GM18526 (cell line): ENCODE measurements around the gene CCDC24.

Source experiments
- POLR2A ChIP-seq: IDR thresholded peaks from 3 replicates; pipeline ENCODE4 v1.6.1; 2011; ENCODE audit not compliant: insufficient read length; ENCODE audit errors: extremely low read depth

Gene CCDC24

DNA sequence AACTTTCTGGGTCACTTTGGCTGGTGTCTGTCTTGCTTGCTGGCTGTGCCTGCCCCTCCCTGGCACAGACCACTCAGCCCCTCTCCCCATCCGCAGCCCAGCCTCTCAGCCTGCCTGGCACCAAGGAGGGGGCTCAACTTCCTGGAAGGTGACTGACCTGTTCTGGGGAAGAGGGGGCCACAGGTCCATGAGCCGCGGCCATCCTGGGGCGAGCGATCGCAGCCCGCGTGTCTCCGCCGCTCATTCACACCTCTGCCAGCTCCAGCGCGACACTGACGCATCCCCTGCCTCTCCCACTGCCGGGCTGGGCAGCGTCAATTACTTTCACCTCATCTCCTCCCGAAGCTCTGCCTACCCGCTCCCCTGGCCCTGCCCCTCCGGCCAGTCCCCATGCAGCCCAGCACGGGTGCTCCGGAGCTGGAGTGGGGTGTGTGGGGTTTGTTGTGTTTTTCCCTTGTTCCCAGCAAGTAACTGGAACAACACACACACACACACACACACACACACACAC, 25.5 kb downstream of the CCDC24 start:
- TF ChIP-seq POLR2A, result no peak

- no peak for TF ChIP-seq POLR2A
These were observed 28.1 kb downstream of the CCDC24 start for GRCh38 chr1:44019466-44019948.

GRCh38 chr1:44020464-44020863, 29.1 kb downstream of the CCDC24 start:
- TF ChIP-seq POLR2A, result no peak

DNA sequence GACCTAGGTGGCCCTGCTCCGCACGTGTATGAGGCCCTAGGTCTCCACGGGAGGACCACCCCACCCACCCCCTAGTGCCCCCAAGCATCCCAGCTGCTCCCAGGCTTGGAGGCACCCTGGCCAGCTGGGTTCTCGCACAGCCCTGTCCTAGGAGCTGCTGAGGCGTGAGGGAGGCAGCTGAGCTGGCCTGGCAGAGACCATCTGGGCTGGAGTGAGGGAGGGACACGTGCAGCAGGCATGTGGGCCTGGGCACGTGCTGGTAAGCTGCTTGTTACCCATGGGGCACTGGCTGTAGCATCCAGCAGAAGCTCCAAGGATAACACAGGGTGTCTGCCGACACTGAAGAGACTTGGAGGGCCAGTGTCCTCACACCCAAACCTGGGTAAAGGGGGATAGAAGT, 29.8 kb downstream of the CCDC24 start:
- TF ChIP-seq POLR2A, result no peak

DNA sequence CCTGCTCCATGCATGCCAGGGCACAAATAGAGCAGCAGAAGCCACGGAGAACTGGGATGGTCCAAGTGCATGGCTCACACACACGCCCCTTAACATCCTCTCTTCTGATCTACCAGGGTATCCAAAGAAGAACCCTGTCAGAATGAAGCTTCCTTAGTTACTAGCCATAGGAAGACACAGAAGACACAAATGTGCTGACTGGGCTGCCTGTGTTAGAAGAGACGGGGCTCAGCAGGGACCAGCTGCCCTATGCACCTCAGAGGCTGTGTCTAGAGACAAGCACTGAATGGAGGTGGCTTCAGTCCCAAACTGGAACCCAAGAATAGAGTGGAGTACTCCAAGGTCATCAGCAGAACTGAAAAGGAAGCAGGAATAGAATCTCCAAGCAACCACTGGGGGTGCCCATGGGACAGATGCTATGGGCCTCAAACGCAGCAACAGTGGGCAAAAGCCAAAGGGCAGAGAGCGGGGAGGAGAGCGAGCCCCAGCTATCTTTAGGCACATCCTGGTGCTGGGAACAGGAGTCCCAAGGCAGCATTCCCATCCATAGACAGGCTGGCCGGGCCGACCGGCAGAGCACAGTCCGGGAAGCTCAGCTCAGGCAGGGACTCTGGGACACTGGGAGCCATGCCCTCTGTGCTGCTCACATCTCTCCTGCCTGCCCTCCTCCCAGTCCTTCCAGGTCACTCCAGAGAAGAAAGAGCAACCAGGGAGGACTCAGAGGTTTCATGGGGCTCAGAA, 30.4 kb downstream of the CCDC24 start:
- no peak for TF ChIP-seq POLR2A

DNA sequence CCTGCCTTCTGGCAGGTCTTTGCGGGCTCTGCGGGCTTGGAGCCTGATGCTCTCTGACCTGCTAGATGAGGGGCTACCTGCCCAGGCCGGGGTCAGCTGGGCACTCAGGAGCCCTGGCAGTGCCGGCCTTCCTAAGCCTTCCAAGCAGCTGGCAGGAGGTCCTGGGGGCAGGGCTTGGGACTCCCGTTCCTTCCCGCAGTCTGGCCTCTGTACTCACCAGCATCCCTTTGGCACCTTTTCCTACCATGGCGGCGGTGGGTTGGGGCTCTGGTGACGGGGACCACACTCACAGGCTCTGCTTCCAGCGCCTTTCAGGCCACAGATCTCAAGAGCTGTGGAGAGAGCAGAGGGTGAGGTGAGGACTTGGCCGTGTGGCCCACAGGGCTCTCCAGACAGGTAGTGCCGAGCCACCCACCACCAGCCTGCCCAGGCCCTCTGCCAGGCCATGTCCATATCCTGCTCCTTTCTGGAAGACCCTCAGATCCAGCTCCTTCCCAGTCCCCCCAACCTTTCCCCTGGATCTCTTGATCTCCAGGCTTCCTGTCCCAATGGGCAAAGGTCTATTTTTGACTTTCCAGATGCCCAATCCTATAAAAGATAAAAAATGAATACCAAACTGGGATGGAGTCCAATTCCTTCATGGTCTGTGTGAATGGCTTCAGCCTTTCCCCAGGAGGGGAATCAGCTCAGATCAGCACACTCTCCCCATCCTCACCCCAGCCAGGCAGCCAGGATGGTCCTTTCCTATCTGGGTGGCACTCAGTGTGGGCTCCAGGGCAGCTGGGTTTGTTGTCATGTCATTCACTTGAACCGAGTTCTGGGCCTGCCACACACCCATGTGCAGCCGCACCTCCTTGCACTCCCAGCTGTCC, 32.9 kb downstream of the CCDC24 start:
- no peak for TF ChIP-seq POLR2A

DNA sequence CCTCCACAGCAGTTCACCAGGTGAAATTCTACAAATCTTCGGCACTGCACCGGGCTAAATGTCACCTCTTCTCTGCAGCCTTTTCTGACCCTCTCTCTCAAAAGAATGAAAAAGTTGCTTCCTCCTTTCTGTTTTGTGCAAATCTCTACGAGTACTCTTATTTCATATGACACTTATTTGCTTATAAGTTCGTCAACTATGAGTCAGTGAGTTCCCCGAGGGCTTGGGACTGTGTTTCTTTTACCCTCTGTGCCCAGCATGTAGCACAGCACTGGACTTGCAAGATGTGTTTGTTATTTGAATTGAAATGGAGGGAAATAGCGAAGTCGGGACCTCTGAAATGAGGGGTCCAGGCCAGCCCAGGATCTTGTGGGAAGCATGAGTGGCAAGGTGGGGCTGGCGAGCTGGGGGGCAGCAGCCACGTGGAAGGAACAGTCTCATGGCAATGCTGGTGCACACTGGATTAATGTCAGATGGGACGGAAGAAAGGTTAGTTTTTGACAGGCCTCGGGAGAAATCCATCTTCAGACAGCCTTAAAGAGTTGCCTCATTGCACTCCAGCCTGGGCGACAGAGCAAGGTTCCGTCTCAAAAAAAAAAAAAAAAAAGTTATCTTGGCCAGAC, 33.6 kb downstream of the CCDC24 start:
- no peak for TF ChIP-seq POLR2A

- TF ChIP-seq POLR2A, result no peak
These were observed 34.4 kb downstream of the CCDC24 start for GRCh38 chr1:44025816-44026215.

DNA sequence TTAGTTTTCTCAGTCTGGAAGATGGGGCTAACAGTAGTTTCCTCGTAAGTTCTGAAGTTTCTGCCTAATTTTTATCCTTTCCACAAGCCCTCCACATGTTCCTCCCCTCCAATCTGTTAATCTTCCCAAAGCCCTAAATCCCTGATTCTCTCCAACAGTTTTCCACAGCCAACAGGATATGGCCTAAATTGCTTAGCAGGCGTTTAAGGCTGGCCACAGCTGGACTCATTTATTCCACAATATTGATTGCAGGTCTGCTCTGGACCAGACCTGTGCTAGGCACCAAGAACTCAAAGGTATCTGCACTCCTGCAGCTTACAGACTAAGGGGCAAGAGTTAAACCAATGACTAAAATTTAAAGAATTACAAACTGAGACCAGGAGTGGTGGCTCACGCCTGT, 35.9 kb downstream of the CCDC24 start:
- no peak for TF ChIP-seq POLR2A

DNA sequence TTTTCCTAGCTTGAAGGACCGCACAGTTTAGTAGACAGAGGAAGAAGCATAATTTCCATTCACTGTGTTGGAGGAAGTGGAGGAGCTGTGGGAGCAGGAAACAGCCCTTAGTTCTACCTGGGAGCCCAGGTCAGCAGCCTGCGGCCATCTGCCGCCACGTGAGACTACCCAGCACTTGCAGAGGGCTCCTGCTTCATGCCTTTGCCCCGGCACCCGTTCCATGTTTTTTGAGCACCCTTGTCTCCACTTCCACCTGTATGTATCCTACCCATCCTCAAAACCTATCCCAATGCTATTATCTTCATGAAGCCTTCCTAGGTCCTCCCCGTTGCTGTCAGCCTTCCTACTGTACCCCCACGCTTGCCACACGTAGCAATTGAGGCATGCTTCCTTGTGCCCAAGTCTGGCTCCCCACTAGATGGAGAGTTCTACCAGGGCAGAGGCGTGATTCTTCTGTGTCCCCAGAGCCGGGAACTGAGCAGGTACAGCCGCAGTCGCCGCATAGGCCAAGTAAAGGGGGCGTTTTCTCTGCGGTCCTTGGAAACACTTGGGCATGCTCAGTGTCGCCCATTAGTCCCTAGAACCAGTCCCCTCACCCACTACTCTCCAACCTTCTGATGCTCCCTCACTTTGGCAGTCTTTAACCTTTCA, 38.0 kb downstream of the CCDC24 start:
- TF ChIP-seq POLR2A, result no peak

GRCh38 chr1:44029911-44030604, 38.7 kb downstream of the CCDC24 start:
- peak; percentile 46 for TF ChIP-seq POLR2A

- no peak for TF ChIP-seq POLR2A
These were observed 39.3 kb downstream of the CCDC24 start for GRCh38 chr1:44030605-44031251.

DNA sequence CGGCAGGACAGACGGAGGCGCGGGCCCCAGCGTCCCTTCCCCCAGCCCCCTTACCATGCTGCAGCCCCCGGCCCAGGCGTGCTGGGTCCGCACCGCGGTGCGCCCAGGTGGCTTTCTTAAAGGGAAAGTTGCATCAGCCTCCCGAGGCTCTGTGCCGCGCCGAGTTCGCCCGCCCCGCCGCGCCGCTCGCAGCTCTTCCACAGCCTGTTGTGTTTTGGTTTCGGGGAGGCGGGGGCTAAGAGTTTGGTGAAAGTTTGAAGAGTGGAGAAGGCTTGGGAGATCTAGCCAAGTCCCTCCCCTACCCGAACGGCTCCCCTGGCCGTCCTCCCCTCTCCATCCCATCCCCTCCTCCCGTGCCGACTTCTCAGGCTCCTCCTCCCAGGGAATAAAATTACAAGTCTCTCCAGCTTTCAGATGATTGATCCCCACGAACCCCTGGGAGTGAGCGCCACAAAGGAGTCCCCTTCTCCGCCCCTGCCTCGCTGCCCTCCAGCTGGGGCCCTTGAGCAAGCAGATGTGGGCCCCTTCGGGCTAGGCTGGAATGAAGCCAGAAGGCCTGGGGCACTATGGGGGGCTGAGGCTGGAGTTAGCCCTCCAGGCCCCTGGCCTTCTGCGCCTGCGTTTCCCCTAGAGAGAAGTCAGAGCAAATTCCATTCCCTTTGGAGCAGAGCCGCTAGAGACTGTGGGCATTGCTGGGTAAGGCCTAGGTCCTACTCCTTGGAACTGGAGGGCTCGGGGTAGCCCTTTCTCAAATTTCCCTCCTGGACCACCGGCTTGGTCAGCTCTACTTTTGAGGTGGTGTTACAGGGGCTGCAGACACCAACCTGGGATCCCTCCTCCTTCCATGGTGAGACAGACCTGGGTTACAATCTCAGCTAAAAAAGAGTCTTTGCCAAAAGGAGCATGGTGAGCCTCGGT, 40.1 kb downstream of the CCDC24 start, which contains the start of gene SLC6A9:
Gene SLC6A9, minus strand, starts transcription at position 211 of the 918 bp plus-strand sequence. CDS start 7,185 bp downstream, outside the sequence.
- TF ChIP-seq POLR2A, result no peak
